Nephron (organoid): Measurements from ENCODE around the gene CUX1.

ENCODE experiments used
- H3K27ac Mint-ChIP-seq, 3 experiments: 2 replicates each; pipeline ENCODE4 v1.8.0; 2020; ENCODE audit warnings: mixed read lengths in 3 of 3, mild to moderate bottlenecking in 2 of 3, moderate library complexity in 1 of 3
- H3K27me3 Mint-ChIP-seq: 2 replicates; pipeline ENCODE4 v1.8.0; 2021; ENCODE audit warnings: low read depth, mild to moderate bottlenecking, moderate library complexity, mixed read lengths
- H3K36me3 Mint-ChIP-seq: 2 replicates; pipeline ENCODE4 v1.8.0; 2020; ENCODE audit warnings: low read depth, mixed read lengths
- H3K4me1 Mint-ChIP-seq: 2 replicates; pipeline ENCODE4 v1.8.0; 2020; ENCODE audit warnings: mixed read lengths
- H3K4me3 Mint-ChIP-seq, 3 experiments: 2 replicates each; pipeline ENCODE4 v1.8.0; 2020; ENCODE audit warnings: mild to moderate bottlenecking in 3 of 3, mixed read lengths in 3 of 3, moderate library complexity in 2 of 3
- H3K9me3 Mint-ChIP-seq: 2 replicates; pipeline ENCODE4 v1.8.0; 2020; ENCODE audit warnings: mixed read lengths
- TF ChIP-seq, protein P1 (sequence below), 3 experiments: fragments of 200-600 bp; sonication (generic); IDR thresholded peaks; one replicate each; pipeline ENCODE4 v1.5.0; 2021; ENCODE audit warnings: antibody characterized with exemption in 3 of 3; ENCODE audit not compliant: unreplicated experiment in 3 of 3

CUX1 gene

DNA sequence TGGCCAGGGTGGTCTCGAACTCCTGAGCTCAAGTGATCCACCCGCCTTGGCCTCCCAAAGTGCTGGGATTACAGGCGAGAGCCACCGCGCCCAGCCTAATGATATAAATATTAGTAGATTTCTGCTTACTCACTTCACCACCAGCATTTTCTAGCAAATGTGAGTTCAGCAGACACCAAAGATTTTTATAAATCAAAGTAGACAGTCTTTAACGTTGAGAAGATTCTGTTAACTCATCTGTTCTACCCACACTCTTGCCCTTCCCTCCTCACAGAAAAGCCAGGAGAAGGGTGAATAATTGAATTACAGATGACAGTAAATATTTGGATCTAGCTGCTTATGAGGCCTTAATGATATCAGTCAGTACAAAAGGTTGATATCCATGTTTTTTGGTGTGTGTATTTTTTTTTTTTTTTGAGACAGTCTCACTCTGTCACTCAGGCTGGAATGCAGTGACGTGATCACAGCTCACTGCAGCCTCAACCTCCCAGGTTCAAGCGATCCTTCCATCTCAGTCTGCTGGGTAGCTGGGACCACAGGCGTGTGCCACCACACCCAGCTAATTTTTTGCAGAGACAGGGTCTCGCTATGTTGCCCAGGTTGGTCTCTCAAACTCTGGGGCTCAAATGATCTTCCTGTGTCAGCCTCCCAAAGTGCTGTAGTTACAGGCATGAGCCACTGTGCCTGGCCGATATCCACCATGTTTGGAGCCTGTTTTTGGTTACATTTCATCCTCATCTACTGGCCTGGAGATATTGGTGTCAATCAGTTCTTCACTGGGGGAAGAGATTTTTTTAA is 120.5 kb downstream of the CUX1 start:
- TF ChIP-seq, protein P1, sequence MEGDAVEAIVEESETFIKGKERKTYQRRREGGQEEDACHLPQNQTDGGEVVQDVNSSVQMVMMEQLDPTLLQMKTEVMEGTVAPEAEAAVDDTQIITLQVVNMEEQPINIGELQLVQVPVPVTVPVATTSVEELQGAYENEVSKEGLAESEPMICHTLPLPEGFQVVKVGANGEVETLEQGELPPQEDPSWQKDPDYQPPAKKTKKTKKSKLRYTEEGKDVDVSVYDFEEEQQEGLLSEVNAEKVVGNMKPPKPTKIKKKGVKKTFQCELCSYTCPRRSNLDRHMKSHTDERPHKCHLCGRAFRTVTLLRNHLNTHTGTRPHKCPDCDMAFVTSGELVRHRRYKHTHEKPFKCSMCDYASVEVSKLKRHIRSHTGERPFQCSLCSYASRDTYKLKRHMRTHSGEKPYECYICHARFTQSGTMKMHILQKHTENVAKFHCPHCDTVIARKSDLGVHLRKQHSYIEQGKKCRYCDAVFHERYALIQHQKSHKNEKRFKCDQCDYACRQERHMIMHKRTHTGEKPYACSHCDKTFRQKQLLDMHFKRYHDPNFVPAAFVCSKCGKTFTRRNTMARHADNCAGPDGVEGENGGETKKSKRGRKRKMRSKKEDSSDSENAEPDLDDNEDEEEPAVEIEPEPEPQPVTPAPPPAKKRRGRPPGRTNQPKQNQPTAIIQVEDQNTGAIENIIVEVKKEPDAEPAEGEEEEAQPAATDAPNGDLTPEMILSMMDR (IDR thresholded peaks at IDR 0.05; ENCODE audit: unreplicated experiment in 3 of 3): no peak
- Mint-ChIP-seq H3K27ac (no peak overlapping the region), H3K4me3 (no peak overlapping the region), H3K36me3 (peaks cover 15% of the 10 kb centered on the region), H3K9me3 (no peaks in the 10 kb centered on the region), H3K4me1 (peaks cover 72% of the 10 kb centered on the region), H3K27me3 (peaks cover 4% of the 10 kb centered on the region)

DNA sequence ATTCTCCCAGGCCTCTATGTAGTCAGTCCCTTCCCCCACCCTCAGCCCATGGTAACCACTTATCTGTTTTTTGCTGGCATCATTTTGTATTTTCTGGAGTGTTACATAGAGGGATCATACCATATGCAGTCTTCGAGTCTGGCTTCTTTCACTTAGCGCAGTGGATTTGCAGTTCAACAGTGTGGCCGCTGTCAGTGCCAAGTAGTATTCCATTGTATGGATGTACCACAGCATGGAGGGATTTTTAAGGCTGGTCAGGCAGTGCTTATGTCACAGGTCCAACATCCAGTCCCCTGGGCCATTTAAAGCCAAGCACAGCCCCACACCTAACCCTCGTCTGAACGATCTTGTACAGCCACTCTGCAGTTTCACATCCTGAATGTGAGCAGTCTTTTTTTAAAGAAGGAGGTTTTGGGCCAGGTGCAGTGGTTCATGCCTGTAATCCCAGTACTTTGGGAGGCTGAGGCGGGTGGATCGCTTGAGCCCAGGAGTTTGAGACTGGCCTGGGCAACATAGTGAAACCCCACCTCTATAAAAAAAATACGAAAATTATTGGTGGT is 121.8 kb downstream of the CUX1 start:
- TF ChIP-seq, protein P1 (IDR thresholded peaks at IDR 0.05; ENCODE audit: unreplicated experiment in 3 of 3): no peak
- H3K4me3 Mint-ChIP-seq: no peak overlapping the region
- no peaks in the 10 kb centered on the region for H3K9me3 Mint-ChIP-seq
- peaks cover 4% of the 10 kb centered on the region for H3K27me3 Mint-ChIP-seq
- no peak overlapping the region for H3K27ac Mint-ChIP-seq
- H3K4me1 Mint-ChIP-seq: peaks cover 62% of the 10 kb centered on the region
- H3K36me3 Mint-ChIP-seq: peaks cover 15% of the 10 kb centered on the region

DNA sequence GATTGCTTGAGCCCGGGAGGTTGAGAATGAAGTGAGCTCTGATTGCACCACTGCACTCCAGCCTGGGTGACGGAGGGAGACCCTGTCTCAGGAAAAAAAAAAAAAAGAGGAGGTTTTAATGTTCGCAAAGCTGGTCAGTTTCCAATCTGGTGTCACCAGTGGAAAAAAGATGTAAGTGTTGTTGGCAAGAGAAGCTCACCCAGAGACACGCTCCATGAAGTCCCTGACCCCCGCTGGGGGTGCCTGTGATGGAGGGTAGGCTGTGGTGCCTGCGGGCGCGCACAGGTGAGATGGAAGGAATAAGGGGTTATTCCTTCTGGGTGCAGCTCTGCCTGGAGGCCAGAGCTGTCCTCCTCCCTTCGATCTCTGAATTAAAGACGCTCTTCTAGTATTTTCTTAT is 122.7 kb downstream of the CUX1 start:
- Mint-ChIP-seq H3K27ac (peak overlapping the region in 2 of 3 experiments; percentile 48 to 86), H3K4me3 (no peak overlapping the region), H3K36me3 (peaks cover 15% of the 10 kb centered on the region), H3K4me1 (peaks cover 54% of the 10 kb centered on the region), H3K27me3 (no peaks in the 10 kb centered on the region), H3K9me3 (no peaks in the 10 kb centered on the region)
- TF ChIP-seq, protein P1 (IDR thresholded peaks at IDR 0.05; ENCODE audit: unreplicated experiment in 3 of 3): no peak

DNA sequence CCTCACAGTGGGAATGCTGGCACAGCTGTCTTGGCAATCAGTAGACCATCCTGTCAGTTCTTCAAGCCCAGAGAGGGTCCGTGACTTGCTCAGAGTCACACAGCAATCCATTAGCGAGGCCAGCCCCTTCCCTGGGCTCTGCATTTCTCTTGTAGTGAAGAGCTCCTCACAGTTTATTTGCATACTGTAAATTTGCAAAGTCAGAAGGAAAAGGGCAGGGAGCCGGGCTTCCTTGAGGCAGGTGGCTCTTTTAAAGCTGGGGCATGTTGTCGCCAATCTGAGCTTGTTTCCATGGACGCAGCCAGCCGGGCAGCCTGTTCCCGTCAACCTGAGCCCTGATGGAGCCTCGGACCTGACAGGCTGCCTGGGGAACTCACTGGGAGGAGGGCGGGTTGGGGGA is 123.4 kb downstream of the CUX1 start:
- Mint-ChIP-seq H3K4me3 (no peak overlapping the region), H3K36me3 (peaks cover 15% of the 10 kb centered on the region), H3K9me3 (no peaks in the 10 kb centered on the region), H3K27ac (peak overlapping the region; percentile 86 to 91 (median 87)), H3K27me3 (no peaks in the 10 kb centered on the region), H3K4me1 (peaks cover 54% of the 10 kb centered on the region)
- TF ChIP-seq, protein P1 (IDR thresholded peaks at IDR 0.05; ENCODE audit: unreplicated experiment in 3 of 3): no peak

DNA sequence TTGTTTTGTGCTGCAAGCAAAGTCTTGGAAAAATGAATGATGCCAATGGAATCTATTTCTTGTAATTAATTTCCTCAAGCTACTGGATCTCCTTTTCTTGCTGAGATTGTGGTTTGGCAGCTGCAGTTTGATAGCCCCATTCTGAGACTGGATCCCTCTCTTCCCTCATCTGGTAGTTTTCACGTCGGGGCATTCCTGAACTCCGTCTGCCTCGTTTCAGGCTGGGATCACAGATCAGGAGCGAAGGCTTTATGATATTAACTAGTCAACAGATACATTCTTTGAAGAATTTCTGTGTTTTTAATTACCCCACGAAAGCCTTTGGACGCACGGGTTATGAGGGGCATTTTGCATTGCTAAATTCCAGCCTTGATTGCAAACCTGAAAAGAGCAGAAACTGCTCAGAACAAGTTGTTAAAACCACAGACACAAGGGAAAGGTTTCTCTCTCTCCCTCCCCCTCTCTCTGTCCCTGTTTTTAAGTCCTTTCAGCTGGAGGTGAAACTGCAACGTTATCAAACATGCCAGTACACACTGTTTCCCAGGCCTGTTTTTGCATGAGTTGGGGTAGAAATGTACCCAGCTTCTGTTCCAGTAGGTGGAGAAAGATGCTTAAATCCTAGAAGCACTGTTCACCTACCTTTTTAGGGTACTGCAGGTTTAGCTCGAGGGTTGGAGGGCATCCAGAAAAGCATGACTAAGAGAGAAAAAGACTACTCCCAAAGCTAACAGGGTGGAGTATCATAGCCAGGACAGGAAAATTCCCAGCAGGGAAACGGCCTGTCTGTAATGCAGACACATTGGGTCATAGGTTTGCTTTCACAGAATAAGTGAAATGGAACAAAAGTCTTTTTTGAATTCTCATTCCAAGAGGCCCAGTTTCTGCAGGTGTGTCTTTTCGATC is 124.3 kb downstream of the CUX1 start:
- TF ChIP-seq, protein P1 (IDR thresholded peaks at IDR 0.05; ENCODE audit: unreplicated experiment in 3 of 3): no peak
- peaks cover 15% of the 10 kb centered on the region for H3K36me3 Mint-ChIP-seq
- no peak overlapping the region for H3K4me3 Mint-ChIP-seq
- H3K27me3 Mint-ChIP-seq: no peaks in the 10 kb centered on the region
- H3K4me1 Mint-ChIP-seq: peaks cover 52% of the 10 kb centered on the region
- no peaks in the 10 kb centered on the region for H3K9me3 Mint-ChIP-seq
- peak overlapping the region; percentile 86 to 91 (median 87) for H3K27ac Mint-ChIP-seq
